Stimulated activated CD8-positive, alpha-beta memory T cell treated with anti-CD3 and anti-CD28 coated beads, Interleukin-2, amount 100 ng/mL, for 48 hours (primary cell): ENCODE measurements around the gene C12orf60.

Source experiments
- DNase-seq, 2 donors: peaks; one replicate each; pipeline ENCODE4 v3.0.0-alpha.2; 2020; ENCODE audit warnings: low read depth in 2 of 2

Gene C12orf60

GRCh38 chr12:14873440-14874185 lies 70.1 kb downstream of the C12orf60 start:
- no peak for DNase-seq
